KOPT-K1 (cell line): ENCODE data around the gene GJB3.
"Not testable (repeated sequence)": the region's sequence is repeated elsewhere in the genome, so short reads cannot be mapped to it uniquely, and the experiment has no call there.

Source experiments
- H3K27ac ChIP-seq: fragments of 200-600 bp; sonication (generic); 2 replicates; pipeline ENCODE4 v1.5.1; 2016; ENCODE audit warnings: antibody characterized with exemption, mild to moderate bottlenecking, low read depth, low read length; ENCODE audit not compliant: poor library complexity, severe bottlenecking
- H3K36me3 ChIP-seq: fragments of 200-600 bp; sonication (generic); 2 replicates; pipeline ENCODE4 v1.5.1; 2017; ENCODE audit warnings: antibody characterized with exemption, mild to moderate bottlenecking, low read length, moderate library complexity; ENCODE audit not compliant: insufficient read depth
- H3K9me3 ChIP-seq: fragments of 200-600 bp; sonication (generic); 2 replicates; pipeline ENCODE4 v1.5.1; 2017; ENCODE audit warnings: antibody characterized with exemption, low read length, mild to moderate bottlenecking; ENCODE audit not compliant: insufficient read depth, poor library complexity, severe bottlenecking

Gene GJB3

DNA sequence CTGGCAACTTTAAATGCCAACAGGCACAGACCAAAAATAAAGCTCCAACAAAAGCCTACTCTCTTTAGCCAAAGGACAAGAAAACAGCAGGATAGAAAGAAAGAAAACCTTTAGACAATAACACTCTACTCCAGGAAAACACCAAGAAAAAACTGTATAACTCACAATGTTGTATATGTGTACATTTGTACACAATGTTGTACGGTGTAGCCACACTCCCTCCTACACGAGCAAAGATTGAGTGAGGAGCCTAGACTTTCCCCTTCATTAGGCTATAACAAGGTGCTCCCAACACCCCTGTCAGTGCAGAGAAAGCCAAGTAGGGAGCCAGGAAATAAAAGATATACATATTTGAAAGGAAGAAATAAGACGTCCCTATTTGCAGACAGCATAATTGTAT is 35.8 kb downstream of the GJB3 start:
- Histone ChIP-seq H3K36me3 (no peaks in the 10 kb centered on the region), H3K27ac (no peak overlapping the region), H3K9me3 (no peaks in the 10 kb centered on the region)

DNA sequence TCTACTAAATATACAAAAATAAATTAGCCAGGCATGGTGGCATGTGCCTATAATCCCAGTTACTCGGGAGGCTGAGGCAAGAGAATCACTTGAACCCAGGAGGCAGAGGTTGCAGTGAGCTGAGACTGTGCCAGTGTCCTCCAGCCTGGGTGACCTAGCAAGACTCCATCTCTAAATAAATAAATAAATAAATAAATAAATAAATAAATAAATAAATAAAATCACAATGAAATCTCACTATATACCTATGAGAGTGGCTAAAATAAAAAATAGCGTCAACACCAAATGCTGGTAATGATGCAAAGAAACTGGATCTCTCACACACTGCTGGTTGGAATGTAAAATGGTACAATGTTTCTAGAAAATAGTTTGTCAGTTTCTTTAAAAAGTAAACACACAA is 37.8 kb downstream of the GJB3 start:
- H3K9me3 ChIP-seq, H3K36me3 ChIP-seq, H3K27ac ChIP-seq: not testable (repeated sequence)

DNA sequence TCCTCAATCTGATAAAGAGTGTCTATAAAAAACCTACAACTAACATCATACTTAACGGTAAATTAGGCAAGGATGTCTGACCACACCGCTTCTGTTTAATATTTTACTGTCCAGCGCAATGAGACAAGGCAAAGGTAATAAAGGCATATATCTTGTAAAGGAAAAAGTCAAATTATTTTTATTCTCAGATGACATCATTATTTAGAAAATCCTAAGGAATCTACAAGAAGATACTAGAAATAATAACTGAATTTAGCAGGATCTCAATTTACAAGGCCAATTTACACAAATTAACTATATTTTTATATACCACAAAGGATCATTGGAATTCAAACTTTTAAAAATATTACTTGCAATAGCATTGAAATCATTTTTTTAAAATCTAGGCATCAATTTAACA is 41.2 kb downstream of the GJB3 start:
- H3K9me3 ChIP-seq = no peaks in the 10 kb centered on the region
- no peaks in the 10 kb centered on the region for H3K36me3 ChIP-seq
- H3K27ac ChIP-seq = no peak overlapping the region

DNA sequence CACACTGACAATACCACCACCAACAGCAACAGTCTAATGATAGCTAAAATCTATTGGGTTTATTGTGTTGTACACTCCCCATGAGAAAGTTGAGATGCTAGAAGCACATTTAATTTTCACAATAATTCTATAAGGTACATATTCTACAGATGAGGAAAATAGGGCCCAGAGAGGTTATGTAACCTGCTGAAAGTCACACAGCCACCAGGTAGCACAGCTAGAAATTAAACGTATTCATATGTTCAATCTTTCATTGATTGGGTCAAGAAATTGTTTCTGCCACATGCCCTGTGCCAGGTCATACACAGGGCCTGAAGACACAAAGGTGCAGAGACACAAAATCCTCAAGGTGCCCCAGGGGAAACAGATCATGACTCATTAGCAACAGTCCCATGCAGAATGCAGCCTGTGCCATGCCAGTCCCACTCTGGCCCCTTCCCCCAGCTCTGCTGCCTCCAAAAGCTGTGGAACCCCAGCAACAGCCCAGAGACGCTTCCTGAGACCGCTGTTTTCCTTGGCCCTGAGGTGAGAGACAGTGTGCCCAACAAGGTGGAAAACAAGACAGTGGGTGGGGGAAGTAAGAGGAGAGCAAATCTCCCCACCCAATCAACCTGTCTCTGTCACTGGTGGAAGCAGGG is 43.9 kb downstream of the GJB3 start:
- H3K36me3 ChIP-seq = no peaks in the 10 kb centered on the region
- no peaks in the 10 kb centered on the region for H3K9me3 ChIP-seq
- no peak overlapping the region for H3K27ac ChIP-seq

DNA sequence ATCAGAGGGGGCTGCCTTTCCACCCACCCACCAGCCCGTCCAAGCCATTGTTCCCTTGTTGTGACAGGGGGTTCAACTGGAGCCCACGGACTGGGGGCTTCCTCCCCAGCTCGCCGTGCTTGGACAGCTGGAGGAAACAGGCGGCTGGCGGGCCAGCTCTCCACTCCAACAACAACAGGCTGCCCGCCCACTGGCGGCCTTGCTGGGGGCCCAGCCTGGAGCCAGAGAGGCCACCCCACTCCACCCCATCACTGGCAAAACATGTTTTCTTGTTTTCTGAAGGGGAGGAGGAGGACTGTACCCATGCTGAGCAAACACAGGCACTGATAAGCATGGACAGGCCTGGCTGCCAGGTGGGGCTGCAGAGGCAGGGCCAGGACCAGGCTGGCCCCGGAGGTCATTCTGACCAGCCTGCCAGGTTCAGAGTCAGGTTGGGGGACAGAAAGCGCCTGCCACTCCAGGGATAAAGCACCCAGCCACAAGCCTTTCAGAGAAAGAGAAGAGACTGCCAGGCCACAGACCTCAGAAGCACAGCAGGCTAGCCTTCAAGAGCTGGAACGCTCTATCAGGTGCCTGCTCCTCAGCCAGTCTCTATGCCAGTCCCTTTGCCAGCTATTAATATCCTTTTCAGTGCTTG is 44.6 kb downstream of the GJB3 start:
- H3K9me3 ChIP-seq = no peaks in the 10 kb centered on the region
- no peak overlapping the region for H3K27ac ChIP-seq

DNA sequence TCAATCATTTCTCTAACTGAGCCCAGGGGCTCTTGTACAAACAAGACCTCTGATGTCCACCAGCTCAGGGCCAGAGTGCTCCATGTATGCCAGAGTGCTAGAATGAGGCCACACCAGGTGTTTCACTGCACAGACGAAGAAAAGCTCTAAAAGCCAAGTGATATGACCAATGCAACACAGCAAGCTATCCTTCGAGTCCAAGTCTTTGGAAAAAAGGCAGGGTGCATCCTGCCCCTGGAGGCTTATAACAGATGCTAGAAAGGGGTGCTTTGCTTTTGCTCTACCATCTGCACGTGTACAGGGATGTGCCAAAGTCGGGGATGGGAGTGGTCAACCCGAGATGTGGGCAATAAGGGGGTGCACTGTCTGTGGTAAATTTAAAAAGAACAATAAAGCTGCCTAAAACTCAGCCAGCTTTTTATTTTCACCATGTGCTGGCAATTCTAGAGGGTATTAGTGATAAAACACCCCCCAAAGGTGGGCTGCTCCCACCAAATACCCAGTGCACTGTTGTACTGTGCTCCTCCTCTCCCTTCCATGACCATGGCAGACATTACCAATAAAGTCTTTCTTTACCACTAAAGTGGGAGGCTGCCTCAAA is 46.4 kb downstream of the GJB3 start:
- Histone ChIP-seq H3K27ac (no peak overlapping the region), H3K9me3 (no peaks in the 10 kb centered on the region), H3K36me3 (no peaks in the 10 kb centered on the region)

More for the DNA sequence above, 44.6 kb downstream of the GJB3 start:
- no peaks in the 10 kb centered on the region for H3K36me3 ChIP-seq

DNA sequence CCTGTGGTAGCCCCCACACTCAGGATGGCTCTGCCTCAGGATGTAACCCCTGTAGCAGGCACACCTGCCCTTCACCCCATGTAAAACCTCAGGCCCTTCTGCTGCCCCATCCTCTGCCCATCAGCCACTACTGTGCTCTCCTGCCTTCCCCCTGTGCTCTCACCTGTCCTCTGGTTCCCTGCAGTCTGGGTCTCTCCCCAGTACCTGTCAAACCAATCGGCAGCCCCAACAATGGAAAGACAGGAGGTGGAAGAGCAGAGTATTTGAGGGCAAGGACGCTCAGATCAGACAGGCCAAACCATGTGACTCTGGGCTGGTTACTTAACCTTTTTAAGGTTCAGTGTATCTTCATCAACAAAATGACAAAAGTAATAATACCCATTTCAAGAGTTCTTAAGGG is 47.6 kb downstream of the GJB3 start:
- H3K9me3 ChIP-seq = no peaks in the 10 kb centered on the region
- no peak overlapping the region for H3K27ac ChIP-seq
- H3K36me3 ChIP-seq = no peaks in the 10 kb centered on the region

DNA sequence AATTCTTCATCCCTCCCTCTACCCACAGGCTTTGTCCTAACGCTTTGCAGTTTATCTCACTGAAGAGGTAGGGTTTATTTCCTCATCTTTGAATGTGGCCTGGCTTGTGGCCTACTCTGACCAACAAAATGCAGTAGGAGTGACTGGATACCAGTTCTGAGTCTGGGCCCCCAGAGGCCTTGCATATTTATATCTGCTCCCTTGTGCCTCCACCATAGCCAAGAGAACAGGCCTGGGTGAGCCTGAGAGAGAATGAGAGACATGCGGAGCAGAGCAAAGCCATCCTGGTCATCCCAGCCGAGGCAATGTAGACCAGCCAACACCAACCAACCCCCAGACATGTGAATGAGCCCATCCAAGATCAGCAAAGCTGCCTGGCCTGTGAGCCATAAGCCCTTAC is 48.2 kb downstream of the GJB3 start:
- Histone ChIP-seq H3K9me3 (no peaks in the 10 kb centered on the region), H3K36me3 (no peaks in the 10 kb centered on the region), H3K27ac (no peak overlapping the region)

DNA sequence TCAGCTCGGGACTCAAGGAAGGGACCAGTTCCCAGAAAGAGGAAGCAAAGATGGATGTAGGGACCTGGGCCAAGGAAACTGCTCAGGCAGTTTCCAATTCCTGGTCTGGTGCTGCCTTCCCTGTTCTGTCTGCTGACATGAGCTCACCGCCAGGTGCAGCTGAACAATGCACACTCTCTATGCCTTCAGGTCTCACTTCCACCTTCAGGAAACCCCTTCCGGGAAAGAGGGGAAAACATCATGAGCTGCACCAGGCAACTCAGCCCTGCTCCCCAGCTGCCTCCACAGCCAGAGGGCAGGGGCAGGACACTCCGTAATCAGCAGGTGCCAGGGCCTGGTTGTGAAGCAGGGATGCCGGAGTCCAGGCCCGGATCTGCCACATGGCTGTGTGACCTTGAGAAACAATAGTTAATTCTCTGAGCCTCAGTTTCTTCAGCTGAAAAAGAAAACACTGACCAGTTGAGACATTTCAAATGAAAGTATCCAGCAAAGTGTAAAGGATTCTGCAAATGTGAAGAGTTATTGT is 50.8 kb downstream of the GJB3 start:
- Histone ChIP-seq H3K36me3 (no peaks in the 10 kb centered on the region), H3K9me3 (no peaks in the 10 kb centered on the region), H3K27ac (no peak overlapping the region)

DNA sequence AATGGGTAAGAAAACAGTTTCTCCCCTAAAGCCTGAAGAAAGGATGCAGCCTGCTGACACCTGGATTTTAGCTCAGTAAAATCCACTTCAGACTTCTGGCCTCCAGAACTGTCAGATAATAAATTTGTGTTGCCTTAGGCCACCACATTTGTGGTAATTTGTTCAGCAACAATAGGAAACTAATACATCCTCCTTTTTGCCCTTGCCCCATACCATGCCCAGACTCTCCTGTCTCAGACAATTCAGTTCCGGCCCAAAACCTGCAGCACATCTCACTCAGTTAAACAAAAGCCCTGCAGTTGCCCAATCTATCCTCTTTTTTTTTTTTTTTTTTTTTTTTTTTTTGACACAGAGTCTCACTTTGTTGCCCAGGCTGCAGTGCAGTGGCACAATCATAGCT is 52.7 kb downstream of the GJB3 start:
- no peak overlapping the region for H3K27ac ChIP-seq
- H3K9me3 ChIP-seq = no peaks in the 10 kb centered on the region
- no peaks in the 10 kb centered on the region for H3K36me3 ChIP-seq
